ENCODE results near the gene USP17L30.
"Not testable (repeated sequence)": the region's sequence is repeated elsewhere in the genome, so short reads cannot be mapped to it uniquely, and the experiment has no call there.

The USP17L30 gene, protein sequence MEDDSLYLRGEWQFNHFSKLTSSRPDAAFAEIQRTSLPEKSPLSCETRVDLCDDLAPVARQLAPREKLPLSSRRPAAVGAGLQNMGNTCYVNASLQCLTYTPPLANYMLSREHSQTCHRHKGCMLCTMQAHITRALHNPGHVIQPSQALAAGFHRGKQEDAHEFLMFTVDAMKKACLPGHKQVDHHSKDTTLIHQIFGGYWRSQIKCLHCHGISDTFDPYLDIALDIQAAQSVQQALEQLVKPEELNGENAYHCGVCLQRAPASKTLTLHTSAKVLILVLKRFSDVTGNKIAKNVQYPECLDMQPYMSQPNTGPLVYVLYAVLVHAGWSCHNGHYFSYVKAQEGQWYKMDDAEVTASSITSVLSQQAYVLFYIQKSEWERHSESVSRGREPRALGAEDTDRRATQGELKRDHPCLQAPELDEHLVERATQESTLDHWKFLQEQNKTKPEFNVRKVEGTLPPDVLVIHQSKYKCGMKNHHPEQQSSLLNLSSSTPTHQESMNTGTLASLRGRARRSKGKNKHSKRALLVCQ

DNA sequence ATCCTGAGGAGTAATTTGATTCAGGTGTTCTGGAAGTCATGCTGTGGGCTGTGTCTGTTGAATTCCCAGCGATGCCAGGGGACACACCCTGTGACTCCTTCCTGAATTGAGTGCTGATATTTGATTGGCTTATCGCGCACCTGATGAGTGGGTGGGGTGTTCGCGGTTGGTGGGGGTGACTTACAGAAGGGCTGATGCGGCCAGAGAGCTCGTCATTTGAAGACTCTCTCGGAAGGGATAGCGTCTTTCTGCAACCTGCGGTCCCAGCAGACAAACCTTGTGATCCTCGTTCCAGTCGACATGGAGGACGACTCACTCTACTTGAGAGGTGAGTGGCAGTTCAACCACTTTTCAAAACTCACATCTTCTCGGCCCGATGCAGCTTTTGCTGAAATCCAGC, at the start of gene USP17L30:
Gene USP17L30 (plus strand): TSS at position 301 of the 400 bp plus-strand sequence. CDS start 0 bp downstream, at position 301.
- not testable (repeated sequence) for DNase-seq

DNA sequence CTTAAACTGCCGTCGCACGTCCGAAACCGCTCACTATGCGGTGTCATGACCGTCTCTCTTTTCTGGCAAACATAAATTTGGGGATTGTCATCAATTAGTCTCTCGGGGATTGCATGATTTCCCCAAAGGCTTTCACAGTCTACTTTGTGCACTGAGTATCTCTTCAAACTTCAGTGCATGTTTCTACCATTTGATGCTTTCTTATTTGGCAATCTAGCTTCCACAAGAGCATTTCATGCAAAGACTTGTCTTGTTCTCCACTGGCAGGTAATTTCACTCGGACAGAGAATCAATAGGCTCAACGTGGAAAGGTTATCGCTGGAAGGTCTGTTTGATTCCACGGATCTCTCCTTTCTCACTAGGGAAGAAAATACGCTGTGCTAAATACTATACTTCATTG, 38.7 kb upstream of the USP17L30 start:
- DNase-seq: not testable (repeated sequence)

DNA sequence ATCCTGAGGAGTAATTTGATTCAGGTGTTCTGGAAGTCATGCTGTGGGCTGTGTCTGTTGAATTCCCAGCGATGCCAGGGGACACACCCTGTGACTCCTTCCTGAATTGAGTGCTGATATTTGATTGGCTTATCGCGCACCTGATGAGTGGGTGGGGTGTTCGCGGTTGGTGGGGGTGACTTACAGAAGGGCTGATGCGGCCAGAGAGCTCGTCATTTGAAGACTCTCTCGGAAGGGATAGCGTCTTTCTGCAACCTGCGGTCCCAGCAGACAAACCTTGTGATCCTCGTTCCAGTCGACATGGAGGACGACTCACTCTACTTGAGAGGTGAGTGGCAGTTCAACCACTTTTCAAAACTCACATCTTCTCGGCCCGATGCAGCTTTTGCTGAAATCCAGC, 38.1 kb upstream of the USP17L30 start, which contains the start of gene USP17L24:
Gene USP17L24 (plus strand): TSS at position 301 of the 400 bp plus-strand sequence. CDS start 0 bp downstream, at position 301.
- not testable (repeated sequence) for DNase-seq

DNA sequence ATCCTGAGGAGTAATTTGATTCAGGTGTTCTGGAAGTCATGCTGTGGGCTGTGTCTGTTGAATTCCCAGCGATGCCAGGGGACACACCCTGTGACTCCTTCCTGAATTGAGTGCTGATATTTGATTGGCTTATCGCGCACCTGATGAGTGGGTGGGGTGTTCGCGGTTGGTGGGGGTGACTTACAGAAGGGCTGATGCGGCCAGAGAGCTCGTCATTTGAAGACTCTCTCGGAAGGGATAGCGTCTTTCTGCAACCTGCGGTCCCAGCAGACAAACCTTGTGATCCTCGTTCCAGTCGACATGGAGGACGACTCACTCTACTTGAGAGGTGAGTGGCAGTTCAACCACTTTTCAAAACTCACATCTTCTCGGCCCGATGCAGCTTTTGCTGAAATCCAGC, 33.3 kb upstream of the USP17L30 start, which contains the start of gene USP17L25:
Gene USP17L25 (plus strand): TSS at position 301 of the 400 bp plus-strand sequence. CDS start 0 bp downstream, at position 301.
- not testable (repeated sequence) for DNase-seq

DNA sequence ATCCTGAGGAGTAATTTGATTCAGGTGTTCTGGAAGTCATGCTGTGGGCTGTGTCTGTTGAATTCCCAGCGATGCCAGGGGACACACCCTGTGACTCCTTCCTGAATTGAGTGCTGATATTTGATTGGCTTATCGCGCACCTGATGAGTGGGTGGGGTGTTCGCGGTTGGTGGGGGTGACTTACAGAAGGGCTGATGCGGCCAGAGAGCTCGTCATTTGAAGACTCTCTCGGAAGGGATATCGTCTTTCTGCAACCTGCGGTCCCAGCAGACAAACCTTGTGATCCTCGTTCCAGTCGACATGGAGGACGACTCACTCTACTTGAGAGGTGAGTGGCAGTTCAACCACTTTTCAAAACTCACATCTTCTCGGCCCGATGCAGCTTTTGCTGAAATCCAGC, 28.6 kb upstream of the USP17L30 start, which contains the start of gene USP17L26:
Gene USP17L26 (plus strand): TSS at position 301 of the 400 bp plus-strand sequence. CDS start 0 bp downstream, at position 301.
- not testable (repeated sequence) for DNase-seq

DNA sequence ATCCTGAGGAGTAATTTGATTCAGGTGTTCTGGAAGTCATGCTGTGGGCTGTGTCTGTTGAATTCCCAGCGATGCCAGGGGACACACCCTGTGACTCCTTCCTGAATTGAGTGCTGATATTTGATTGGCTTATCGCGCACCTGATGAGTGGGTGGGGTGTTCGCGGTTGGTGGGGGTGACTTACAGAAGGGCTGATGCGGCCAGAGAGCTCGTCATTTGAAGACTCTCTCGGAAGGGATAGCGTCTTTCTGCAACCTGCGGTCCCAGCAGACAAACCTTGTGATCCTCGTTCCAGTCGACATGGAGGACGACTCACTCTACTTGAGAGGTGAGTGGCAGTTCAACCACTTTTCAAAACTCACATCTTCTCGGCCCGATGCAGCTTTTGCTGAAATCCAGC, 23.8 kb upstream of the USP17L30 start, which contains the start of gene USP17L5:
Gene USP17L5 (plus strand): TSS at position 301 of the 400 bp plus-strand sequence. CDS start 0 bp downstream, at position 301.
- DNase-seq: not testable (repeated sequence)

DNA sequence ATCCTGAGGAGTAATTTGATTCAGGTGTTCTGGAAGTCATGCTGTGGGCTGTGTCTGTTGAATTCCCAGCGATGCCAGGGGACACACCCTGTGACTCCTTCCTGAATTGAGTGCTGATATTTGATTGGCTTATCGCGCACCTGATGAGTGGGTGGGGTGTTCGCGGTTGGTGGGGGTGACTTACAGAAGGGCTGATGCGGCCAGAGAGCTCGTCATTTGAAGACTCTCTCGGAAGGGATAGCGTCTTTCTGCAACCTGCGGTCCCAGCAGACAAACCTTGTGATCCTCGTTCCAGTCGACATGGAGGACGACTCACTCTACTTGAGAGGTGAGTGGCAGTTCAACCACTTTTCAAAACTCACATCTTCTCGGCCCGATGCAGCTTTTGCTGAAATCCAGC, 19.1 kb upstream of the USP17L30 start, which contains the start of gene USP17L27:
Gene USP17L27 (plus strand): TSS at position 301 of the 400 bp plus-strand sequence. CDS start 0 bp downstream, at position 301.
- not testable (repeated sequence) for DNase-seq

DNA sequence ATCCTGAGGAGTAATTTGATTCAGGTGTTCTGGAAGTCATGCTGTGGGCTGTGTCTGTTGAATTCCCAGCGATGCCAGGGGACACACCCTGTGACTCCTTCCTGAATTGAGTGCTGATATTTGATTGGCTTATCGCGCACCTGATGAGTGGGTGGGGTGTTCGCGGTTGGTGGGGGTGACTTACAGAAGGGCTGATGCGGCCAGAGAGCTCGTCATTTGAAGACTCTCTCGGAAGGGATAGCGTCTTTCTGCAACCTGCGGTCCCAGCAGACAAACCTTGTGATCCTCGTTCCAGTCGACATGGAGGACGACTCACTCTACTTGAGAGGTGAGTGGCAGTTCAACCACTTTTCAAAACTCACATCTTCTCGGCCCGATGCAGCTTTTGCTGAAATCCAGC, 14.3 kb upstream of the USP17L30 start, which contains the start of gene USP17L28:
Gene USP17L28 (plus strand): TSS at position 301 of the 400 bp plus-strand sequence. CDS start 0 bp downstream, at position 301.
- not testable (repeated sequence) for DNase-seq

DNA sequence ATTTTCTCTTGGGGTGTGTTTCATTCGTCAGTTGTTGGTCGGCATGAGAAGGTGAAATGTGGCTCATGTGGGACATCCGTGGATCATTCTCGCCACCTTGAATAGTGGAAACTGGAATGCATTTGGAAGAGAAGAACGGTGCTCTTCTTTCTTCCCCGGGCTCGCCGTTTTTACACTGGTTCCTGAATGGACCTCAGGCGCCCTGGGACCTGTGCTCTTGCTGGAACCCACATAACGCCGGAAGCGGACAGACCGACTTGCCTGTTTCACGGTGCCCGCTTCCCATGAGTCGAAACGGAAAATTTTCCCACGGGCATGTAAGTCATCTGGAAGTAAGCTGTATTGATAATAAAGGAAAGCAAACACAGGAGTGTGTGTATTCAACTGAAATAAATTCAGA, 12.1 kb upstream of the USP17L30 start:
- not testable (repeated sequence) for DNase-seq

DNA sequence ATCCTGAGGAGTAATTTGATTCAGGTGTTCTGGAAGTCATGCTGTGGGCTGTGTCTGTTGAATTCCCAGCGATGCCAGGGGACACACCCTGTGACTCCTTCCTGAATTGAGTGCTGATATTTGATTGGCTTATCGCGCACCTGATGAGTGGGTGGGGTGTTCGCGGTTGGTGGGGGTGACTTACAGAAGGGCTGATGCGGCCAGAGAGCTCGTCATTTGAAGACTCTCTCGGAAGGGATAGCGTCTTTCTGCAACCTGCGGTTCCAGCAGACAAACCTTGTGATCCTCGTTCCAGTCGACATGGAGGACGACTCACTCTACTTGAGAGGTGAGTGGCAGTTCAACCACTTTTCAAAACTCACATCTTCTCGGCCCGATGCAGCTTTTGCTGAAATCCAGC, 9.6 kb upstream of the USP17L30 start, which contains the start of gene USP17L29:
Gene USP17L29 (plus strand): TSS at position 301 of the 400 bp plus-strand sequence. CDS start 0 bp downstream, at position 301.
- DNase-seq: not testable (repeated sequence)

DNA sequence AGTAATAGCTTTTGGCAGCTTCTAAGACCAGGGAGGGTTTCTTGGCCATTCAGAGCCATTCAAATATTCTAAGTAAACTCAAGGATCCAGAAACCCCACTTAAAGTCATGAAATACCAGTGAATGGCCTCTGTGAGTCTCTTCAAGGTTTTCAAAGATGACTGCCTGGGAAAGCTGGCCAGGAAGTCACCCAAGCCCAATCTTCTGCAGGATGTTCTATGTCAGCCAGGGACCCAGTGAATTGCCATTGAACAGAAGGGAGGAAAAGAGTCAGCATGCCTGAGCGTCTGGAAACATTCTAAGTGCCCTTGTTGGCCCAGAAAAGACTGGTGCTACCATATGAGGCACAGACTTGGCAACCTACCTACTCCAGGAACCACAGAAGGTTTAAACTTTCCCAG, 17.0 kb downstream of the USP17L30 start:
- not testable (repeated sequence) for DNase-seq

DNA sequence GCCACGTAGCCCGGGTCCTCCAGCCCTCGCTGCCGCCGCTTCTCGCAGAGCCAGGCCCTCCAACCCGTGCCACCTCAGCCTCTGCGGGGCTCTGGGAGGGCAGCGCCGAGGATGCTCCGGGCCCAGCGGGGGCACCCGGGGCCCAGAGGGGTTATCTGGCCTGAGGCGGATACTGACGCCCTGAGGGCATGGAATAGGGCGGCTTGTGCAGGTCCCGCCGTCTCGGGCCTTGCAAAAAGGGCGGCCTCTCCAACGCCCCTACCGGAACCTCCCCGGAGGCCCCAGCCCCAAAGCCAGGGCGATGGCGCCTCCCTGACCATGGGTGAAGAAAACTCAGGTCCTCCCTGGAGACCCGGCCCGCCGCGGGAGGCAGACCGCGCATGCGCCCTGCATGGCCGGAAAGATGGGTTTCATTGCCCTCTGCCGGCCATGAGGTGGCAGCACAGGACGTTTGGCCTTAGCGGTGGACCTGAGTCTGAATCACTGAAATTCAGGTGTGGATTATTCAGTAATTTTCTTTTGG, 18.1 kb downstream of the USP17L30 start:
- peak; percentile 66 for DNase-seq

DNA sequence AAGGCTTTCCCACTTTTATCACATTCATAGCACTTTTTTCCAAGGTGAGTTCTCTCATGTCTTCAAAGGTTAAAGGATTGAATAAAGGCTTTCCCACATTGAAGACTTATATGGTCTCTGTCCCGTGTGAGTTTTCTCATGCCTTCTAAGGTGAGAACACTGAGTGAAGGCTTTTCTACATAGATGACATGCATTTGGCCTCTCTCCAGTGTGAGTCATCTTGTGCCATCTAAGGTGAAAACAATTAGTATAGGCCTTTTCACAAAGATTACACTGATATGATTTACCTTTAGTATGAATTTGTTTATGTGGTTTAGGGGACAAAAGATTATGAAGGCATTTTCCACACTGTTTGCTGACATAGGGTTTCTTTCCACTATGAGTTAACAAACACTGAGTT, 21.2 kb downstream of the USP17L30 start:
- no peak for DNase-seq

DNA sequence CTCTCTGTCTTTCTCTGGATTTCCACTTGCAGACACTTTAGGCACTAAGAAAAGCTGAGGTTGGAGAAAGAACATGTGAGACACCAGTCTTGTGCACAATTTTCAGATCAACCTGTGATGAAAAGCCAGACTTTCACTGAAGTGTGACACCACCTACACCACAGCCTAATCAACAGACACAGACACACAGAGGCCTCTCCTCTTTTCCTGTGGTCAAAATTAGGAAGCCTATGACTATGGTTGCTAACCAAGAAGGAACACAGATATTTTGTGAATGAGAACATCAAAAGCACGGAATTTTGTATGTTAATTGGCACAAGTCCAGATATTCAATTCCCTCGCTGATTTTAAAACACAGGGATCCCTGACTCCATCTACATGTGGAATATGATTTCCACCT, 26.1 kb downstream of the USP17L30 start:
- DNase-seq: not testable (repeated sequence)

DNA sequence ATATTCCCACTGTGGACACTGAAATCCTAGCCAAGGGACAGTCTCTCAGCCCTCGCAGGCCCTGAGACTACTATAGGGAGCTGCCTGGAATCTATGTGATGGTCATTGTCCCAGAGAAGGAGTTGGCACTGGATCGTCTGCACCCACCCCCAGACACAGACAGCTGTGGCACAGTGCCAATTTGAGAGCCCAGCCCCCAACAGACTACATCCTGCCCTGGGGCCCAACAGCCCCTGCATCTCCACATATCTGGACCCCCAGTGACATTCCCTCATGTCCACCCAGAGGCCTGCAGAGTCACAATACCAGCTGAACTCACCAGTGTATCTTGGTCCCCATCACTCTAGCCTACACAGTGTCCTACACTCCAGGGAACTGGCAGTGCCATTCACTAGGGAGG, 42.8 kb downstream of the USP17L30 start:
- not testable (repeated sequence) for DNase-seq

DNA sequence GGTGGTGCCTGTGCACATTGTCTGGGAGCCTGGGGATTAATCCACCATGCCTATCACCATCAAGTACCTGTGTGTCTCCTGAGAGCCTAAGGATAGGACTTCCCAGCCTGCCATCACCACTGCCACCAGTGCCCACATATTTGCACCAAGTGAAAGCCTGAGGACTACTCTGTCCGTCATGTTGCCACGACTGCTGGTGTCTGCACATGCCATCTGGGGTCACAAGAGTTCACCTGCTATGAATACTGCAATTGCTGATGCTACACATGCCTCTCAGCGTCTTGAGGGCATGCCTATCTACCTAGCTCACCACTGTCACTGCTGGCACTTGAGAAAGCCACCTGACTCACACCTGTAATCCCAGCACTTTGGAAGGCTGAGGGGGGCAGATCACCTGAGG, 43.6 kb downstream of the USP17L30 start:
- not testable (repeated sequence) for DNase-seq

DNA sequence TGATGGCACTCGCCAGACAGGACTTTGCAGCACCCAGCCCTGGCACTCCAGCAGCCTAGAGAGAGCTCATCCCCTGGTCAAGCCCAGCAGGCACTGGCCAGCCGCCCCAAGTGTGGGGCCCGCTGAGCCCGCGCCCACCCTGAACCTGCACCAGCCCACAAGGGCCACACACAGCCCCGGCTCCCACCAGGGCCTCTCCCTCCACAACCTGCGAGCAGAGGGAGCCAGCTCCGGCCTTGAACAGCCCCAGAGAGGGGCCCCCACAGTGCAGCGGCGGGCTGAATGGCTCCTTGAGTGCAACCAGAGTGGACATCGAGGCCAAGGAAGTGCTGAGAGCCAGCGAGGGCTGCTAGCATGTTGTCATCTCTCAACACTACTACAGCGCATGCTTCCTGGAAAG, 46.9 kb downstream of the USP17L30 start:
- no peak for DNase-seq
